HG02970 (cell line): ENCODE data around the gene CENPA.
"Not testable (repeated sequence)": the region's sequence is repeated elsewhere in the genome, so short reads cannot be mapped to it uniquely, and the experiment has no call there.

Source experiments
- ATAC-seq: cut with Tn5 transposase; IDR thresholded peaks from one replicate; pipeline ENCODE4 v1.9.1; 2021; ENCODE audit warnings: mild to moderate bottlenecking, moderate library complexity, moderate number of reproducible peaks; ENCODE audit not compliant: unreplicated experiment, low FRiP score

CENPA gene

GRCh38 chr2:26759845-26760244, 26.0 kb upstream of the CENPA start:
- no peak for ATAC-seq

GRCh38 chr2:26760991-26761390, 24.9 kb upstream of the CENPA start:
- ATAC-seq: not testable (repeated sequence)

GRCh38 chr2:26763019-26763418, 22.8 kb upstream of the CENPA start:
- no peak for ATAC-seq

GRCh38 chr2:26764078-26764887, 21.6 kb upstream of the CENPA start, which contains the start of gene SLC35F6:
SLC35F6 (plus strand) TSS chr2:26764284; CDS start chr2:26764350, 66 bp downstream.
- peak; percentile 88 for ATAC-seq

GRCh38 chr2:26764906-26765305, 20.9 kb upstream of the CENPA start:
- no peak for ATAC-seq

GRCh38 chr2:26765475-26766200, 20.2 kb upstream of the CENPA start:
- no peak for ATAC-seq

- ATAC-seq: no peak
Observed at GRCh38 chr2:26767129-26767528, 18.7 kb upstream of the CENPA start.

- ATAC-seq: no peak
Observed at GRCh38 chr2:26767894-26768487, 17.9 kb upstream of the CENPA start.

- ATAC-seq: no peak
Observed at GRCh38 chr2:26768759-26769088, 17.1 kb upstream of the CENPA start.

GRCh38 chr2:26769089-26769761, 16.6 kb upstream of the CENPA start:
- ATAC-seq: no peak

GRCh38 chr2:26770986-26771586, 14.8 kb upstream of the CENPA start:
- ATAC-seq: no peak

- ATAC-seq: no peak
Observed at GRCh38 chr2:26772064-26773001, 13.5 kb upstream of the CENPA start.

- ATAC-seq: no peak
Observed at GRCh38 chr2:26776195-26776800, 9.6 kb upstream of the CENPA start.

- no peak for ATAC-seq
Observed at GRCh38 chr2:26778098-26778497, 7.8 kb upstream of the CENPA start.

GRCh38 chr2:26778507-26778906, 7.3 kb upstream of the CENPA start:
- ATAC-seq: no peak

GRCh38 chr2:26780203-26780760, 5.6 kb upstream of the CENPA start:
- ATAC-seq: no peak

GRCh38 chr2:26782876-26783704, 2.8 kb upstream of the CENPA start:
- ATAC-seq: no peak
